Uterus (tissue), 2 donors: ENCODE measurements around the gene RAB34.

Experiments used
- CTCF ChIP-seq, 4 experiments: fragments of 200-600 bp in 2 of 4; fragments of 450-650 bp in 2 of 4; sonication (generic) in 2 of 4; IDR thresholded peaks; one replicate each; pipeline ENCODE4 v1.5.1; 2016 to 2019; ENCODE audit warnings: antibody characterized with exemption in 4 of 4, mild to moderate bottlenecking in 2 of 4, moderate library complexity in 1 of 4
- POLR2A ChIP-seq, 2 donors: fragments of 450-650 bp; IDR thresholded peaks; one replicate each; pipeline ENCODE4 v1.6.1; 2016; ENCODE audit warnings: antibody characterized with exemption in 2 of 2, mild to moderate bottlenecking in 1 of 2, moderate library complexity in 1 of 2

DNA sequence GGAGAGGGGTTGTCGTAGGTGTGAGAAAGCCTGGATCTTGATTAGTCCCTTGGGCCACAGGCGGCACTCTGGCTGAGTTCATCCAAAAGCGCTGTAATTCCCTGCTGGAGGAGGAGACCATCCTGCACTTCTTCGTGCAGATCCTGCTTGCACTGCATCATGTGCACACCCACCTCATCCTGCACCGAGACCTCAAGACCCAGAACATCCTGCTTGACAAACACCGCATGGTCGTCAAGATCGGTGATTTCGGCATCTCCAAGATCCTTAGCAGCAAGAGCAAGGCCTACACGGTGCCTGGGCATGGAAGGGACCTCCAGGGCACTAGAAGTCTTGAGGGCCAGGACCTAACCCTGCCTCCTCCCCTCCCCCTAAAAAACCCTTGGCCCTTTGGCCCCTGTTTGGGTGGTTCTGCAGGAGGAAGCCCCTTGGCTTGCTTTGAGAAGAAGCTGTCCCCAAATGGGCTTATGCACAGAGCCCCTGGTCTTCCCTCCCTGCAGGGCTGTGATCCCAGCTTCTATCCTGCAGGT is 17.1 kb upstream of the RAB34 start:
- no peak for TF ChIP-seq CTCF (IDR thresholded peaks at IDR 0.05)
- TF ChIP-seq POLR2A (IDR thresholded peaks at IDR 0.05), result no peak
